MM.1S (cell line): ENCODE results near the gene POLR1A.

Experiments
- DNase-seq: peaks from one replicate; pipeline ENCODE4 v3.0.0-alpha.2; 2015
- H2AFZ ChIP-seq: fragments of 300-600 bp; sonication (generic); 2 replicates; pipeline ENCODE4 v1.6.0; 2016; ENCODE audit warnings: antibody characterized with exemption, low read length
- H3F3A ChIP-seq: fragments of 300-600 bp; sonication (generic); 2 replicates; pipeline ENCODE4 v1.6.1; 2016; ENCODE audit warnings: mild to moderate bottlenecking, antibody characterized with exemption, low read length, moderate library complexity, mixed read lengths; ENCODE audit not compliant: insufficient read depth
- H3K27ac ChIP-seq: fragments of 300-600 bp; sonication (generic); 2 replicates; pipeline ENCODE4 v1.5.1; 2016; ENCODE audit warnings: mild to moderate bottlenecking, low read length
- H3K27me3 ChIP-seq: fragments of 300-600 bp; sonication (generic); replicated peaks from 2 replicates; pipeline ENCODE4 v1.6.0; 2016; ENCODE audit warnings: low read length; ENCODE audit not compliant: insufficient read depth
- H3K36me3 ChIP-seq: fragments of 300-600 bp; sonication (generic); replicated peaks from 2 replicates; pipeline ENCODE4 v1.6.1; 2016; ENCODE audit warnings: mild to moderate bottlenecking, low read length, mixed read lengths; ENCODE audit not compliant: insufficient read depth
- H3K4me1 ChIP-seq: fragments of 300-600 bp; sonication (generic); 2 replicates; pipeline ENCODE4 v1.6.1; 2016; ENCODE audit warnings: low read length, mixed read lengths
- H3K4me2 ChIP-seq: fragments of 300-600 bp; sonication (generic); 2 replicates; pipeline ENCODE4 v1.6.0; 2016; ENCODE audit warnings: low read depth, low read length
- H3K4me3 ChIP-seq: fragments of 300-600 bp; sonication (generic); 2 replicates; pipeline ENCODE4 v1.5.1; 2016; ENCODE audit warnings: low read length, mixed read lengths
- H3K79me2 ChIP-seq: fragments of 300-600 bp; sonication (generic); 2 replicates; pipeline ENCODE4 v1.6.1; 2016; ENCODE audit warnings: mixed run types, low read length, mixed read lengths
- H3K9ac ChIP-seq: fragments of 300-600 bp; sonication (generic); 2 replicates; pipeline ENCODE4 v1.6.1; 2016; ENCODE audit warnings: low read length, mixed read lengths
- H3K9me2 ChIP-seq: fragments of 300-600 bp; sonication (generic); replicated peaks from 2 replicates; pipeline ENCODE4 v1.6.1; 2016; ENCODE audit warnings: mild to moderate bottlenecking, low read length, mixed read lengths; ENCODE audit not compliant: insufficient read depth
- H3K9me3 ChIP-seq: fragments of 300-600 bp; sonication (generic); replicated peaks from 2 replicates; pipeline ENCODE4 v1.6.1; 2016; ENCODE audit warnings: mild to moderate bottlenecking, low read length, mixed read lengths; ENCODE audit not compliant: insufficient read depth
- H4K20me1 ChIP-seq: fragments of 300-600 bp; sonication (generic); 2 replicates; pipeline ENCODE4 v1.6.1; 2016; ENCODE audit warnings: mild to moderate bottlenecking, low read length, moderate library complexity, mixed read lengths; ENCODE audit not compliant: insufficient read depth
- EZH2 ChIP-seq: fragments of 300-600 bp; sonication (generic); optimal IDR thresholded peaks from 2 replicates; pipeline ENCODE3; 2017; ENCODE audit warnings: low read depth, mild to moderate bottlenecking, antibody characterized with exemption, low read length, mixed read lengths
- EZH2phosphoT487 ChIP-seq: fragments of 300-600 bp; sonication (generic); IDR thresholded peaks from 2 replicates; pipeline ENCODE4 v1.6.1; 2018; ENCODE audit warnings: antibody characterized with exemption, low read length
- TF ChIP-seq, protein P1 (sequence below): fragments of 300-600 bp; sonication (generic); IDR thresholded peaks from 2 replicates; pipeline ENCODE4 v1.5.1; 2016; ENCODE audit warnings: antibody characterized with exemption, low read length, mixed read lengths

POLR1A gene

DNA sequence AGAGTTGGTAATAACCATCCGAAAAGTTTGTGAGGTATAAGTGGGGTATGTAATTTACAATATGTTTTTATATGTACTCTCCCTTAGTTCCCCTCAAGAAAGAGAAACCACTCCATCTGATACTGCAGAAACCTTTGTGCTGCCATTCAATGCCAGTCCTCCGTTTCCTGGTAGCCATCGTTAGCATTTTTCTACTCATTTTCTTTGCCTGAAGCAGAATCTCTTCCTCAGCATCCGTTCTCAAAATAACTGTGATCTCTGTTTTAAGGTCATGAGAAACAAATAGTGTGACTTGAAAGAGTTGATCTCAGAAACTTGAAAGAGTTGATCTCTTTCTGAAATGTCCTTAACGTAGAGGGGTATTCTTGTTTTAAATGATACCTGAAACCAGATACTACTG, 1.3 kb upstream of the POLR1A start:
- peak overlapping the region; percentile 80 for H3K4me2 ChIP-seq
- H3F3A ChIP-seq, result peaks cover 10% of the 10 kb centered on the region
- no peaks in the 10 kb centered on the region for H3K9me3 ChIP-seq
- peak overlapping the region; percentile 89 for H3K9ac ChIP-seq
- H3K4me3 ChIP-seq, result peak overlapping the region; percentile 97
- peaks cover 15% of the 10 kb centered on the region for H4K20me1 ChIP-seq
- H2AFZ ChIP-seq, result no peak overlapping the region
- DNase-seq, result peak; percentile 75
- peaks cover 17% of the 10 kb centered on the region; the same call in 1 of the 2 replicates for H3K36me3 ChIP-seq
- peak overlapping the region; percentile 76 for H3K27ac ChIP-seq
- H3K4me1 ChIP-seq, result peaks cover 31% of the 10 kb centered on the region
- no peaks in the 10 kb centered on the region for H3K27me3 ChIP-seq
- H3K9me2 ChIP-seq, result no peaks in the 10 kb centered on the region
- H3K79me2 ChIP-seq, result peaks cover 97% of the 10 kb centered on the region
- TF ChIP-seq EZH2 (no peak), EZH2phosphoT487 (no peak)
- TF ChIP-seq, protein P1, sequence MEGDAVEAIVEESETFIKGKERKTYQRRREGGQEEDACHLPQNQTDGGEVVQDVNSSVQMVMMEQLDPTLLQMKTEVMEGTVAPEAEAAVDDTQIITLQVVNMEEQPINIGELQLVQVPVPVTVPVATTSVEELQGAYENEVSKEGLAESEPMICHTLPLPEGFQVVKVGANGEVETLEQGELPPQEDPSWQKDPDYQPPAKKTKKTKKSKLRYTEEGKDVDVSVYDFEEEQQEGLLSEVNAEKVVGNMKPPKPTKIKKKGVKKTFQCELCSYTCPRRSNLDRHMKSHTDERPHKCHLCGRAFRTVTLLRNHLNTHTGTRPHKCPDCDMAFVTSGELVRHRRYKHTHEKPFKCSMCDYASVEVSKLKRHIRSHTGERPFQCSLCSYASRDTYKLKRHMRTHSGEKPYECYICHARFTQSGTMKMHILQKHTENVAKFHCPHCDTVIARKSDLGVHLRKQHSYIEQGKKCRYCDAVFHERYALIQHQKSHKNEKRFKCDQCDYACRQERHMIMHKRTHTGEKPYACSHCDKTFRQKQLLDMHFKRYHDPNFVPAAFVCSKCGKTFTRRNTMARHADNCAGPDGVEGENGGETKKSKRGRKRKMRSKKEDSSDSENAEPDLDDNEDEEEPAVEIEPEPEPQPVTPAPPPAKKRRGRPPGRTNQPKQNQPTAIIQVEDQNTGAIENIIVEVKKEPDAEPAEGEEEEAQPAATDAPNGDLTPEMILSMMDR, result no peak

DNA sequence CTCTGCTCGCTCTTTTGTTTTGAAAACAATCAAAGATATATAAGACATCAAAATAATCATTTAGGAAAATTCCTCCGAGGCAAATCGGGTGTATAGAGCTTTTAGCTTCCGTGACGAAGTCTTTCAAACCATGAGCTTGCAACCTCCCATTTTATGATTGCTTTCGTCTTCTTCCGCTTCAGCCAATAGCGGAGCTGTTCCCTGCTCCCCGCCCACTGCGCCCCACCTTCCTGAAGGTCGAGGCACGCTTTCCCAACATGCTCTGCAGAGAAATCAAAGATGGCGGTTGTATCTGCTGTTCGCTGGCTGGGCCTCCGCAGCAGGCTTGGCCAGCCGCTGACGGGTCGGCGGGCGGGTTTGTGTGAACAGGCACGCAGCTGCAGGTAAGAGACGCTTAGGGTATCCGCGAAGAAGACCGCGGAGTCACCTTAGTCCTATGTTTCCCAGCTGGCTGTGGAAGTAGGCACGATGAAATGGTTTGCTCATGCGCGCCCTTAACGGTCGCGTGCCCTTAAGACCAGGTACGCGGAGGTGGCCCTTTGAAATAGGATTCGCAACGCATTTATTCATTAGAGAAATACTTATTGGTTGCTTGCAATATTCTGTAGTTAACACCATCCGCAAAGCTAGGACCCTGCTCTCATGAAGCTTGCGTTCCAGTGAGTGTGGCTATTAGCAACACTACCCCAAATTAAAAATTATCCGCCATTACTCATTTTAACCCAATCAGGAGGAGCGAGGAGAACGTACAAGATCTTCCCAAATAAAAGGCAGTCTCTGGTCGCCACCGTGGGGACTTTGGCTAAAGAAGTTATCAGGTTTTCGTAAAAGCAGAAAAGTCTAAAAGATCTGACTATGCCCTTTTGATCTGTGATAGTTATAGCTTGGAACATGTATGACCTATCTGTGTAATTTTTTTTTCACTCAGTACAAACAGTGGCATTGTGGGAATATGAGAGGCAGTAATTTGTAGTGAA, 571 bp upstream of the POLR1A start, which contains the start of gene PTCD3:
Gene PTCD3, plus strand, starts transcription at position 267 of the 977 bp plus-strand sequence. Its CDS starts 13 bp downstream, at position 280.
- Histone ChIP-seq H3K4me1 (peaks cover 31% of the 10 kb centered on the region), H3K9ac (peak within 1 kb of the TSS; percentile 89), H3K27me3 (no peaks in the 10 kb centered on the region), H3K79me2 (peaks cover 98% of the 10 kb centered on the region), H3K36me3 (peaks cover 17% of the 10 kb centered on the region; the same call in 1 of the 2 replicates), H2AFZ (peak within 1 kb of the TSS; percentile 75), H3K4me3 (peak within 1 kb of the TSS; percentile 97), H4K20me1 (peaks cover 15% of the 10 kb centered on the region), H3K4me2 (peak within 1 kb of the TSS; percentile 80), H3F3A (peaks cover 10% of the 10 kb centered on the region), H3K9me3 (no peaks in the 10 kb centered on the region), H3K27ac (peak within 1 kb of the TSS; percentile 76), H3K9me2 (no peaks in the 10 kb centered on the region)
- TF ChIP-seq EZH2phosphoT487, result no peak
- TF ChIP-seq, protein P1, result no peak
- no peak for TF ChIP-seq EZH2
- DNase-seq, result peak; percentile 98

DNA sequence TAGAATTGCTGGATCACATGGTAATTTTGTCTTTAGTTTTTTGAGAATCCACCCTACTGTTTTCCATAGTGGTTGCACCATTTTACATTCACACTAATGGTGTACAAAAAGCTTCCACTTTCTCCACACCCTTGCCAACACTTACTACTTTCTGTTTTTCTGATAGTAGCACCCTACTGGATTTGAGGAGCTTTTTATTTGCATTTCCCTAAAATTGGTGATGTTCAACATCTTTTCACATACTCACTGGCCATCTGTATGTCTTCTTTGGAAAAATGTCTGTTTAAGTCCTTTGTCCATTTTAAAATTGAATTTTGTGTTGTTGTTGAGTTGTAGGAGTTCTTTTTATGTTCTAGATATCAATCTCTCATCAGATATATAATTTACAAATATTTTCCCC, 3.5 kb downstream of the POLR1A start:
- H3K79me2 ChIP-seq, result peaks cover 98% of the 10 kb centered on the region
- H3F3A ChIP-seq, result peaks cover 10% of the 10 kb centered on the region
- peaks cover 3% of the 10 kb centered on the region; the same call in 1 of the 2 replicates for H4K20me1 ChIP-seq
- H3K27me3 ChIP-seq, result no peaks in the 10 kb centered on the region
- peaks cover 16% of the 10 kb centered on the region for H3K4me1 ChIP-seq
- H3K4me2 ChIP-seq, result no peak overlapping the region
- H3K9me3 ChIP-seq, result no peaks in the 10 kb centered on the region
- no peak overlapping the region for H2AFZ ChIP-seq
- TF ChIP-seq, protein P1, result no peak
- TF ChIP-seq EZH2phosphoT487 (no peak), EZH2 (no peak)
- DNase-seq, result no peak
- peaks cover 6% of the 10 kb centered on the region; the same call in 1 of the 2 replicates for H3K36me3 ChIP-seq
- no peak overlapping the region for H3K27ac ChIP-seq
- H3K4me3 ChIP-seq, result no peak overlapping the region
- no peak overlapping the region for H3K9ac ChIP-seq
- H3K9me2 ChIP-seq, result no peaks in the 10 kb centered on the region
